Measurements from ENCODE around the gene ELF5. TPM values are rescaled to one million over a fixed set of nuclear protein-coding genes. Genes with fewer than 3 reads are reported as not detected.

ELF5 gene
- total RNA-seq, 1 experiment from 2014 or later = not detected

DNA sequence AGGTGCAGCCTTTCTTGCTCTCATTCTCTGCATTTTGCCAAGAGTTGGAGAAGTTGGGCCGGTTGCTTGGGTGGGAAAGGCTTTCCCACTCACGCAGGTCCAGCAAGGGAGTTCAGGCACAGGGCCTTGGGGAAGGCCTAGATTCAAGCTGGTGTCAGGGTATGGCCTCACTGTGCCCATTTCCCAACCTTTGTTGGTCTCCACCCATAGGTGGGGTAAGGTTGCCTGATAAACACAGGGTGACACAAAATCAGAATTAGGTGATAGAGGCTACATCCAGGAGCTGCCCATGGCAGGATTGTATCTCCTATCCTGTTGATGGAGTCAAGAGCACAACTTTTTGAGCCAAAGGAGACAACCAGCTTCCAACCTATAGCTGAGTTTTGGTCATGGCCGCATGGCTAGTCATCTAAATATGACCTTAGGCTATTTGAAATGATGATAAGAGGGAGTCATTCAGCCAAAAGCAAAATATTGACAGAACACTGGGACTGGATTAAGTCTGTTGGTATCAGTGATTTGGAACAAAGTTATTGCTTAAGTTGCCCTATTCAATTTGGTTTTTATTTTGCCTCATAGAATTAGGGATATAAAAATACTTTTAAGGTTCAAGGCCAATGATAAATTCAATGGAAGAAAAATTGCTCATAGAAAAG lies 54.0 kb downstream of the ELF5 start:
- TF ChIP-seq, protein P1, sequence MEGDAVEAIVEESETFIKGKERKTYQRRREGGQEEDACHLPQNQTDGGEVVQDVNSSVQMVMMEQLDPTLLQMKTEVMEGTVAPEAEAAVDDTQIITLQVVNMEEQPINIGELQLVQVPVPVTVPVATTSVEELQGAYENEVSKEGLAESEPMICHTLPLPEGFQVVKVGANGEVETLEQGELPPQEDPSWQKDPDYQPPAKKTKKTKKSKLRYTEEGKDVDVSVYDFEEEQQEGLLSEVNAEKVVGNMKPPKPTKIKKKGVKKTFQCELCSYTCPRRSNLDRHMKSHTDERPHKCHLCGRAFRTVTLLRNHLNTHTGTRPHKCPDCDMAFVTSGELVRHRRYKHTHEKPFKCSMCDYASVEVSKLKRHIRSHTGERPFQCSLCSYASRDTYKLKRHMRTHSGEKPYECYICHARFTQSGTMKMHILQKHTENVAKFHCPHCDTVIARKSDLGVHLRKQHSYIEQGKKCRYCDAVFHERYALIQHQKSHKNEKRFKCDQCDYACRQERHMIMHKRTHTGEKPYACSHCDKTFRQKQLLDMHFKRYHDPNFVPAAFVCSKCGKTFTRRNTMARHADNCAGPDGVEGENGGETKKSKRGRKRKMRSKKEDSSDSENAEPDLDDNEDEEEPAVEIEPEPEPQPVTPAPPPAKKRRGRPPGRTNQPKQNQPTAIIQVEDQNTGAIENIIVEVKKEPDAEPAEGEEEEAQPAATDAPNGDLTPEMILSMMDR (IDR thresholded peaks at IDR 0.05; ENCODE audit: unreplicated experiment) = no peak
- intact Hi-C loops (cut with micrococcal nuclease) = no loop called here
- ChIA-PET CTCF (interaction anchor here (0.6 to 2.1 kb wide), 5 partner anchors 8 to 1957 kb away, joined by 3 to 13 read pairs (median 5); no protein-coding TSS in a partner anchor), POLR2A (interaction anchor here (0.6 kb wide), 1 partner anchor 470 kb away, joined by 4 read pairs; no protein-coding TSS in a partner anchor)
- BruUV-seq (replicated peaks) = no TSS peak
- Mint-ChIP-seq H3K4me1 (ENCODE audit: insufficient read depth, unreplicated experiment) (no peaks in the 10 kb centered on the region), H3K9me3 (ENCODE audit: unreplicated experiment) (no peaks in the 10 kb centered on the region), H3K27me3 (ENCODE audit: insufficient read depth, unreplicated experiment) (no peaks in the 10 kb centered on the region), H3K4me3 (ENCODE audit: unreplicated experiment) (no peak overlapping the region), H3K27ac (ENCODE audit: low read depth, unreplicated experiment) (no peak overlapping the region), H3K36me3 (ENCODE audit: insufficient read depth, unreplicated experiment) (peaks cover 43% of the 10 kb centered on the region)
- no peak for DNase-seq (ENCODE audit: unreplicated experiment)

DNA sequence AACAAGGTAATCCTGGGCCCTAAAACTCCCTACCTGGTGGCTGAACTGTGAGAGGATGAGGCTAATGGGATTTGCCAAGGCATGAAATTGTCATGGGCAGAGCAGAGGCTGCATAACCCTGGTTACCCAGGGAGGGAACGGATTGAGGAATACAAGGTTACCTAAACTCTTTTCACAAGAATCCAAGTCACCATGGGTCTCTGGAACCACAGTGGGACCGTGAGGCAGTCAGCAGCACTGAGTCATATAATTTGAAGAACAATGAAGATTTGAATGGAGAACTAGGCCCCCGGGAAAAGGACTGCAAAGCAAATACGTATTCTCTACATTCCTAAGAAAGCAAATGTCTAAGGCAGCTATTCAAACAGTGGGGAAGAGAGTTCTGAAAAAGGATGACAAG lies 55.1 kb downstream of the ELF5 start:
- DNase-seq (ENCODE audit: unreplicated experiment) = no peak
- intact Hi-C loops (cut with micrococcal nuclease) = no loop called here
- H3K27ac Mint-ChIP-seq (ENCODE audit: low read depth, unreplicated experiment) = peak overlapping the region; percentile 13
- no peaks in the 10 kb centered on the region for H3K27me3 Mint-ChIP-seq (ENCODE audit: insufficient read depth, unreplicated experiment)
- H3K9me3 Mint-ChIP-seq (ENCODE audit: unreplicated experiment) = no peaks in the 10 kb centered on the region
- ChIA-PET POLR2A (no interaction called here), CTCF (interaction anchor here (1.1 to 2.1 kb wide), 2 partner anchors 10 to 12 kb away, joined by 5 to 13 read pairs; no protein-coding TSS in a partner anchor)
- no TSS peak for BruUV-seq (replicated peaks)
- no peaks in the 10 kb centered on the region for H3K4me1 Mint-ChIP-seq (ENCODE audit: insufficient read depth, unreplicated experiment)
- peaks cover 42% of the 10 kb centered on the region for H3K36me3 Mint-ChIP-seq (ENCODE audit: insufficient read depth, unreplicated experiment)
- TF ChIP-seq, protein P1 (IDR thresholded peaks at IDR 0.05; ENCODE audit: unreplicated experiment) = no peak
- H3K4me3 Mint-ChIP-seq (ENCODE audit: unreplicated experiment) = no peak overlapping the region

DNA sequence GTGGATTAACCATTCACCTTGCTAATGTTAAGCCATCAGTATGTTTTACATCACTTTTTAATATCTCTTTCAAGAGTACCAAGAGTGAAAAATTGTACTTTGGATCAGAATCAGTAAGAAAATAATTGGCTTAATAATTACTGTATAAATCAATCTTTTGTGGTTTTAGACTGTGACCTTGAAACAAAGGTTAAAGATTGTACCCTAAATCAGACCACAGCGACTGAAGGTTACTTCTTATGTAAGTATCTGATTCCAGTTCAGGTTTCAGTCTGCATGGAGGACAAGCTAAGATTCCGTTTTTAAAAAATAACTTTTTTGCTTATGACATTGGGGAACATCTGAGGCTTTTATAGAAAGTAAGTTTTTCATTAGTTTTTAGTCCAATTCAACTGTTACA lies 56.0 kb downstream of the ELF5 start:
- CTCF ChIA-PET = interaction anchor here (0.7 to 1.1 kb wide), 2 partner anchors 92 to 283 kb away, joined by 3 to 4 read pairs; no protein-coding TSS in a partner anchor

More for the DNA sequence above, 56.0 kb downstream of the ELF5 start:
- Mint-ChIP-seq H3K9me3 (ENCODE audit: unreplicated experiment) (no peaks in the 10 kb centered on the region), H3K27ac (ENCODE audit: low read depth, unreplicated experiment) (no peak overlapping the region), H3K27me3 (ENCODE audit: insufficient read depth, unreplicated experiment) (no peaks in the 10 kb centered on the region), H3K36me3 (ENCODE audit: insufficient read depth, unreplicated experiment) (peaks cover 48% of the 10 kb centered on the region), H3K4me3 (ENCODE audit: unreplicated experiment) (no peak overlapping the region), H3K4me1 (ENCODE audit: insufficient read depth, unreplicated experiment) (no peaks in the 10 kb centered on the region)
- BruUV-seq (replicated peaks) = no TSS peak
- intact Hi-C loops (cut with micrococcal nuclease) = no loop called here
- no peak for DNase-seq (ENCODE audit: unreplicated experiment)
- TF ChIP-seq, protein P1 (IDR thresholded peaks at IDR 0.05; ENCODE audit: unreplicated experiment) = no peak
- POLR2A ChIA-PET = interaction anchor here (0.7 kb wide), 1 partner anchor 15 kb away, joined by 3 read pairs; no protein-coding TSS in a partner anchor
